Spleen (tissue), 11 donors: Measurements from ENCODE around the gene RAB1B. TPM values are rescaled to one million over a fixed set of nuclear protein-coding genes. Genes with fewer than 3 reads are reported as not detected.

ENCODE experiments used
- DNase-seq: peaks from one replicate; pipeline ENCODE4 v3.0.0-alpha.2; 2020
- H3K27ac ChIP-seq, 8 donors: fragments of 200-600 bp; sonication (generic) in 7 of 8; 1 replicate in 4 of 8; 2 replicates in 4 of 8; pipeline versions ENCODE4 v1.5.0 to v1.8.0; 2016 to 2021; ENCODE audit warnings: inconsistent platforms in 4 of 8, mild to moderate bottlenecking in 4 of 8, moderate library complexity in 1 of 8
- H3K27me3 ChIP-seq, 7 donors: fragments of 200-600 bp; sonication (generic) in 6 of 7; replicated peaks in 1 of 7; 1 replicate in 4 of 7; 2 replicates in 3 of 7; pipeline versions ENCODE4 v1.5.0 to v1.8.0; 2016 to 2021; ENCODE audit warnings: inconsistent platforms in 3 of 7, mild to moderate bottlenecking in 1 of 7
- H3K36me3 ChIP-seq, 6 donors: fragments of 200-600 bp; sonication (generic) in 5 of 6; 1 replicate in 4 of 6; 2 replicates in 2 of 6; pipeline versions ENCODE4 v1.5.0 to v1.8.0; 2016 to 2021; ENCODE audit warnings: inconsistent platforms in 2 of 6
- H3K4me1 ChIP-seq, 6 donors: fragments of 200-600 bp; sonication (generic) in 5 of 6; 1 replicate in 3 of 6; 2 replicates in 3 of 6; pipeline versions ENCODE4 v1.5.0 to v1.8.0; 2016 to 2021; ENCODE audit warnings: inconsistent platforms in 3 of 6
- H3K4me3 ChIP-seq, 8 donors: fragments of 200-600 bp; sonication (generic) in 7 of 8; 1 replicate in 4 of 8; 2 replicates in 4 of 8; pipeline versions ENCODE4 v1.5.0 to v1.8.0; 2016 to 2021; ENCODE audit warnings: inconsistent platforms in 4 of 8, mild to moderate bottlenecking in 4 of 8, moderate library complexity in 2 of 8
- H3K9me3 ChIP-seq, 8 donors: fragments of 200-600 bp; sonication (generic) in 7 of 8; 1 replicate in 4 of 8; 2 replicates in 4 of 8; pipeline versions ENCODE4 v1.5.0 to v1.8.0; 2016 to 2021; ENCODE audit warnings: inconsistent platforms in 4 of 8
- CTCF ChIP-seq, 11 experiments: fragments of 200-600 bp in 7 of 11; fragments of 450-650 bp in 4 of 11; sonication (generic) in 4 of 11; IDR thresholded peaks in 8 of 11; conservative IDR thresholded peaks in 3 of 11; 1 replicate in 7 of 11; 2 replicates in 4 of 11; pipeline versions ENCODE4 v1.4.0 to v1.8.0; 2016 to 2021; ENCODE audit warnings: antibody characterized with exemption in 11 of 11, inconsistent platforms in 4 of 11, mild to moderate bottlenecking in 1 of 11
- POLR2A ChIP-seq, 3 donors: fragments of 450-650 bp; IDR thresholded peaks; one replicate each; pipeline ENCODE4 v1.5.1; 2017; ENCODE audit warnings: antibody characterized with exemption in 3 of 3, mild to moderate bottlenecking in 1 of 3
- POLR2AphosphoS5 ChIP-seq, 3 donors: sonication (generic); formaldehyde crosslinking; IDR thresholded peaks; one replicate each; pipeline ENCODE4 v1.5.1; 2017; ENCODE audit warnings: antibody characterized with exemption in 3 of 3
- WGBS, 5 donors: extraction: QIAGEN DNeasy Blood & Tissue Kit in 3 of 5; methylation state at CpG; one replicate each; pipeline versions ENCODE4 v1.1.5 to v1.1.7; 2013 to 2018; 5-methylcytosine and 5-hydroxymethylcytosine counted together
- intact Hi-C: fragments of 100-400 bp; cut with DNase I; formaldehyde crosslinking; loops from one replicate; pipeline ENCODE4 v1.15.0; 2023; ENCODE audit warnings: low total_unique reads
- polyA plus RNA-seq, 3 donors: library from polyadenylated mRNA; stranded (reverse); fragments of 200-250 nt; gene quantifications; one replicate each; pipeline ENCODE4 v1.2.1, GENCODE V29; 2013
- total RNA-seq, 7 donors: library from RNA; depleted of rRNA in 3 of 7; stranded (reverse); fragments of >200 nt in 3 of 7; fragmentation: NEBNext Ultra II Directional in 4 of 7; extraction: Animal tissue kit (Norgen Biotek cat#: 25700) in 4 of 7; gene quantifications; one replicate each; pipeline versions ENCODE4 v1.1.0 to v1.2.1, GENCODE V29; 2016 to 2021
- donor health status: healthy with polysubstance abuse.
- donor health status: DM: no; HTN: no; CAD: no; lungs with moderate emphysema.
- donor health status: DM: no; HTN: no; CAD: no.
- donor health status: Bipolar disorder and iron deficiency.
- donor health status: healthy.
- donor health status: DM: no; HTN: no; CAD: no.
- donor health status: DM: yes; HTN: yes; CAD: no.

The RAB1B gene
- total and polyA plus RNA-seq, 10 donors = 66.8 to 150 (median 116) TPM

DNA sequence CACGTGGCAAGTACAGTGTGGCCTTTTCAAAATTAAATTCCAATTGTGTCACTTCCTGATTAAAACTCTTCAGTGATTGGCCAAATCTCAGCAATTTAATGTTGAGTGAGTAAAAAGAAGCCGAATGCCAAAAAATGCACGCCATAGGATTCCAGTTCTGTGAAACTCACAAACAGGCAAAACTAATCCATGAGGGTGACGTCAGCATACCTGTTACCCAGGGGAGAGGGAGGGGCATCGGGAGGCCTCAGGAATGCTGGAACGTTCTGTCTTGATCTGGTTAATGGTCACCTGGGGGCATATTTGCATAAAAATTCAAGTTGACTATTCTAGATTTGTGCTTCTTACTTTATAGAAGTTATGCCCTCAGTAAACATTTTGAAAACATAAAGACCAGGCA is 39.9 kb upstream of the RAB1B start:
- peaks cover 8 to 96% (median 68%) of the 10 kb centered on the region in 6 donors for H3K36me3 ChIP-seq
- no peaks in the 10 kb centered on the region for H3K4me1 ChIP-seq
- H3K9me3 ChIP-seq = no peaks in the 10 kb centered on the region
- no peak overlapping the region for H3K4me3 ChIP-seq
- no peak overlapping the region for H3K27ac ChIP-seq
- DNase-seq = no peak
- no peaks in the 10 kb centered on the region for H3K27me3 ChIP-seq
- intact Hi-C loops = no loop called here
- WGBS, 5 donors = 85 to 93% (median 91%) methylated on average over 6 of the region's 6 CpGs
- TF ChIP-seq POLR2AphosphoS5 (IDR thresholded peaks at IDR 0.05) = no peak
- TF ChIP-seq POLR2A (IDR thresholded peaks at IDR 0.05) = no peak
- TF ChIP-seq CTCF (IDR thresholded peaks at IDR 0.05 in 8 of 11, conservative IDR thresholded peaks at IDR 0.05 in 3 of 11) = no peak

DNA sequence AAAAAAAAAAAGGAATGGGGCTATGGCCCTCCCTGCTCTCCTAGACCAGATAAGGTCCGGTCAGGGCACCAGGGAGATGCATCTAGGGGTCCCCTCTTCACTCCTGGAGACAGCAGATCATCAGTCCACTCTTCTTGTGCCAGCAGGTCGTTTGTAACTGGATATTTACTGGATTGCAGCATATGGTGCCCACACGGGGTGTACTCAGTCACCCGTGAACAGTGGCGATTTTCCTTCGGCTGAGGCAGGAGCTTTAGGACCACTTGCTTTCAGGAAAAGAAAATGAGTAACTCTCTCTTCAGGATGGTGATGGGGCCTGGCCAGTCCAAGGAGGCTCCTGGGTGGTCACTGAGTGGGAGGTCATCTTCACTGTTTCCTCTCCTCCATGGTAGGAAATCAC is 38.3 kb upstream of the RAB1B start:
- DNase-seq = no peak
- intact Hi-C loops = no loop called here
- 86 to 95% (median 91%) methylated on average over 6 of the region's 6 CpGs for WGBS, 5 donors
- H3K36me3 ChIP-seq = peaks cover 8 to 96% (median 72%) of the 10 kb centered on the region in 6 donors
- H3K27ac ChIP-seq = no peak overlapping the region
- H3K27me3 ChIP-seq = no peaks in the 10 kb centered on the region
- H3K4me3 ChIP-seq = no peak overlapping the region
- no peaks in the 10 kb centered on the region for H3K9me3 ChIP-seq
- TF ChIP-seq CTCF (IDR thresholded peaks at IDR 0.05 in 8 of 11, conservative IDR thresholded peaks at IDR 0.05 in 3 of 11) (no peak), POLR2A (IDR thresholded peaks at IDR 0.05) (no peak), POLR2AphosphoS5 (IDR thresholded peaks at IDR 0.05) (no peak)
- no peaks in the 10 kb centered on the region for H3K4me1 ChIP-seq

GRCh38 chr11:66230978-66231377 is 37.5 kb upstream of the RAB1B start:
- H3K27me3 ChIP-seq = no peaks in the 10 kb centered on the region
- H3K9me3 ChIP-seq = no peaks in the 10 kb centered on the region
- DNase-seq = no peak
- intact Hi-C loops = no loop called here
- no peak for TF ChIP-seq POLR2A (IDR thresholded peaks at IDR 0.05)
- TF ChIP-seq POLR2AphosphoS5 (IDR thresholded peaks at IDR 0.05) = peak in 1 of 3 donors; percentile 50
- 96 to 97% (median 97%) methylated on average over 14 of the region's 14 CpGs for WGBS, 5 donors
- no peak overlapping the region for H3K4me3 ChIP-seq
- H3K36me3 ChIP-seq = peaks cover 8 to 97% (median 79%) of the 10 kb centered on the region in 6 donors
- no peaks in the 10 kb centered on the region for H3K4me1 ChIP-seq
- H3K27ac ChIP-seq = no peak overlapping the region

- Histone ChIP-seq H3K4me3 (no peak overlapping the region), H3K27ac (no peak overlapping the region), H3K9me3 (no peaks in the 10 kb centered on the region), H3K36me3 (peaks cover 8 to 100% (median 83%) of the 10 kb centered on the region in 6 donors), H3K27me3 (no peaks in the 10 kb centered on the region), H3K4me1 (no peaks in the 10 kb centered on the region)
- intact Hi-C loops = no loop called here
- DNase-seq = no peak
- TF ChIP-seq POLR2AphosphoS5 (IDR thresholded peaks at IDR 0.05) (no peak), POLR2A (IDR thresholded peaks at IDR 0.05) (no peak), CTCF (IDR thresholded peaks at IDR 0.05 in 8 of 11, conservative IDR thresholded peaks at IDR 0.05 in 3 of 11) (no peak)
- 90 to 97% (median 91%) methylated on average over 7 of the region's 7 CpGs for WGBS, 5 donors
Observed at GRCh38 chr11:66231561-66231960, 36.9 kb upstream of the RAB1B start.

DNA sequence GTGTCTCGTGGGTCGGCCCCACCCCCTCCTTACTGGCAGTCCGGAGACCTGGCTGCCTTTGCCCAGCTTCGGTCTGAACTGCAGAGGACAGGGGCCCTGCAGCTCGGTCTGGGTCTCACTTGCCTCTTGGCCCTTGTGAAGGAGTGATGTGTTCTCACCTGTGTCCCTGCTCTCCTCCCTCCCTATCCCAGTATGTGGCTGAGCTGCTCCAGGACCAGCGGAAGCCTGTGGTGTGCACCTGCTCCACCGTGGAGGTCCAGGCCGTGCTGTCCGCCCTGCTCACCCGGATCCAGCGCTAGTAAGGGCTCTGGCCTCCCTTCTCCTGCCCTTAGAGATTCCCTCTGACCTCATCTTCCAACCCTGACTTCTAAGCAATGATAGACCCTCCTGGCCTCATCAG is 35.7 kb upstream of the RAB1B start:
- intact Hi-C loops = no loop called here
- Histone ChIP-seq H3K27ac (no peak overlapping the region), H3K4me3 (no peak overlapping the region), H3K27me3 (no peaks in the 10 kb centered on the region), H3K36me3 (peaks cover 8 to 100% (median 80%) of the 10 kb centered on the region in 6 donors), H3K4me1 (peaks cover 0 to under 1% (median 0%) of the 10 kb centered on the region in 6 donors), H3K9me3 (no peaks in the 10 kb centered on the region)
- no peak for DNase-seq
- TF ChIP-seq POLR2A (IDR thresholded peaks at IDR 0.05) (no peak), POLR2AphosphoS5 (IDR thresholded peaks at IDR 0.05) (peak in 2 of 3 donors; percentile 16 to 34), CTCF (IDR thresholded peaks at IDR 0.05 in 8 of 11, conservative IDR thresholded peaks at IDR 0.05 in 3 of 11) (no peak)
- WGBS, 5 donors = 95 to 97% (median 95%) methylated on average over 5 to 11 of the region's 11 CpGs
